Measurements from ENCODE around the gene WDR20.

GRCh38 chr14:102238766-102239165, 99.1 kb downstream of the WDR20 start:
- TF ChIP-seq, protein P1, sequence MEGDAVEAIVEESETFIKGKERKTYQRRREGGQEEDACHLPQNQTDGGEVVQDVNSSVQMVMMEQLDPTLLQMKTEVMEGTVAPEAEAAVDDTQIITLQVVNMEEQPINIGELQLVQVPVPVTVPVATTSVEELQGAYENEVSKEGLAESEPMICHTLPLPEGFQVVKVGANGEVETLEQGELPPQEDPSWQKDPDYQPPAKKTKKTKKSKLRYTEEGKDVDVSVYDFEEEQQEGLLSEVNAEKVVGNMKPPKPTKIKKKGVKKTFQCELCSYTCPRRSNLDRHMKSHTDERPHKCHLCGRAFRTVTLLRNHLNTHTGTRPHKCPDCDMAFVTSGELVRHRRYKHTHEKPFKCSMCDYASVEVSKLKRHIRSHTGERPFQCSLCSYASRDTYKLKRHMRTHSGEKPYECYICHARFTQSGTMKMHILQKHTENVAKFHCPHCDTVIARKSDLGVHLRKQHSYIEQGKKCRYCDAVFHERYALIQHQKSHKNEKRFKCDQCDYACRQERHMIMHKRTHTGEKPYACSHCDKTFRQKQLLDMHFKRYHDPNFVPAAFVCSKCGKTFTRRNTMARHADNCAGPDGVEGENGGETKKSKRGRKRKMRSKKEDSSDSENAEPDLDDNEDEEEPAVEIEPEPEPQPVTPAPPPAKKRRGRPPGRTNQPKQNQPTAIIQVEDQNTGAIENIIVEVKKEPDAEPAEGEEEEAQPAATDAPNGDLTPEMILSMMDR (IDR thresholded peaks at IDR 0.05): no peak
- TF ChIP-seq POLR2A (IDR thresholded peaks at IDR 0.05): no peak

All from esophagus squamous epithelium (tissue), 4 donors.